CD4-positive, alpha-beta T cell treated with Interferon gamma for 1 hour (primary cell): ENCODE results near the gene CLPSL2.

Source experiments
- DNase-seq: peaks from one replicate; pipeline ENCODE4 v3.0.0-alpha.2; 2020

The CLPSL2 gene

GRCh38 chr6:35747877-35748276 is 28.5 kb upstream of the CLPSL2 start:
- DNase-seq = no peak

GRCh38 chr6:35750557-35750956 is 25.8 kb upstream of the CLPSL2 start:
- no peak for DNase-seq

GRCh38 chr6:35751594-35751993 is 24.8 kb upstream of the CLPSL2 start:
- DNase-seq = no peak

GRCh38 chr6:35752330-35752729 is 24.1 kb upstream of the CLPSL2 start:
- no peak for DNase-seq

- no peak for DNase-seq
Observed at GRCh38 chr6:35754452-35755277, 21.7 kb upstream of the CLPSL2 start.

GRCh38 chr6:35755278-35755924 is 21.0 kb upstream of the CLPSL2 start:
- no peak for DNase-seq

- no peak for DNase-seq
Observed at GRCh38 chr6:35757456-35758123, 18.8 kb upstream of the CLPSL2 start.

- DNase-seq = no peak
Observed at GRCh38 chr6:35759426-35759825, 17.0 kb upstream of the CLPSL2 start.

- no peak for DNase-seq
Observed at GRCh38 chr6:35765739-35766138, 10.7 kb upstream of the CLPSL2 start.

GRCh38 chr6:35769211-35769610 is 7.2 kb upstream of the CLPSL2 start:
- no peak for DNase-seq

- no peak for DNase-seq
Observed at GRCh38 chr6:35771343-35771627, 5.1 kb upstream of the CLPSL2 start.

GRCh38 chr6:35774116-35774794 is 2.1 kb upstream of the CLPSL2 start:
- DNase-seq = no peak

- no peak for DNase-seq
Observed at GRCh38 chr6:35775031-35775430, 1.4 kb upstream of the CLPSL2 start.

- no peak for DNase-seq
Observed at GRCh38 chr6:35777356-35778102, 1.1 kb downstream of the CLPSL2 start.

- DNase-seq = no peak
Observed at GRCh38 chr6:35778437-35778836, 2.0 kb downstream of the CLPSL2 start.

- DNase-seq = no peak
Observed at GRCh38 chr6:35780719-35781118, 4.3 kb downstream of the CLPSL2 start, which contains the start of gene CLPSL1. Gene CLPSL1 (plus strand): TSS chr6:35781019. CDS start chr6:35781111, 92 bp downstream.

GRCh38 chr6:35781290-35781689 is 4.9 kb downstream of the CLPSL2 start:
- no peak for DNase-seq

GRCh38 chr6:35782424-35782823 is 6.0 kb downstream of the CLPSL2 start:
- DNase-seq = no peak

GRCh38 chr6:35784200-35784599 is 7.8 kb downstream of the CLPSL2 start:
- no peak for DNase-seq

GRCh38 chr6:35786272-35786671 is 9.9 kb downstream of the CLPSL2 start:
- DNase-seq = no peak

- DNase-seq = no peak
Observed at GRCh38 chr6:35786810-35787209, 10.4 kb downstream of the CLPSL2 start.
